ENCODE data around the gene PAN3.

DNA sequence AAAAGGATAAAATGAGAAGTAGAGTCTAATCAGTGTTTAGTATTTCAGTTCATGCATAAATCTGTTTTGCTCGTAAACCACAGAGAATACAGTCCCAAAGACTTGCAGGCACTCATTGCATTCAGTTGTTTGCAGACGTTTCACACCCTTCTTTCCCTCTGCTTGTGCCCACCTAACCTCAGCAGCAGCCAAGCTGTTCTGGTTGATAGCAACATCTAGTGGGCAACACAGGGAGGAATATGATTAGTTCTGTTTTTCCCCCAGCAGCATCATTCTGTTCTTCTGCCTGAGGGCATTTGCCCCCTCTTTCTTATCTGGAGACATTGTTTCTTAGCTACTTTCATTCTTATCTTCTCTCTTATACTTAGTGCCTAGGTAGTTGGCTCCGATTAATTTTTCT lies 135.6 kb downstream of the PAN3 start:
- TF ChIP-seq, protein P1, sequence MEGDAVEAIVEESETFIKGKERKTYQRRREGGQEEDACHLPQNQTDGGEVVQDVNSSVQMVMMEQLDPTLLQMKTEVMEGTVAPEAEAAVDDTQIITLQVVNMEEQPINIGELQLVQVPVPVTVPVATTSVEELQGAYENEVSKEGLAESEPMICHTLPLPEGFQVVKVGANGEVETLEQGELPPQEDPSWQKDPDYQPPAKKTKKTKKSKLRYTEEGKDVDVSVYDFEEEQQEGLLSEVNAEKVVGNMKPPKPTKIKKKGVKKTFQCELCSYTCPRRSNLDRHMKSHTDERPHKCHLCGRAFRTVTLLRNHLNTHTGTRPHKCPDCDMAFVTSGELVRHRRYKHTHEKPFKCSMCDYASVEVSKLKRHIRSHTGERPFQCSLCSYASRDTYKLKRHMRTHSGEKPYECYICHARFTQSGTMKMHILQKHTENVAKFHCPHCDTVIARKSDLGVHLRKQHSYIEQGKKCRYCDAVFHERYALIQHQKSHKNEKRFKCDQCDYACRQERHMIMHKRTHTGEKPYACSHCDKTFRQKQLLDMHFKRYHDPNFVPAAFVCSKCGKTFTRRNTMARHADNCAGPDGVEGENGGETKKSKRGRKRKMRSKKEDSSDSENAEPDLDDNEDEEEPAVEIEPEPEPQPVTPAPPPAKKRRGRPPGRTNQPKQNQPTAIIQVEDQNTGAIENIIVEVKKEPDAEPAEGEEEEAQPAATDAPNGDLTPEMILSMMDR (conservative IDR thresholded peaks at IDR 0.05; ENCODE audit: low read depth in 2 of 2) = peak; percentile 24 to 67; a peak in 3 of 4 replicates
- TF ChIP-seq REST (IDR thresholded peaks at IDR 0.05; ENCODE audit: unreplicated experiment) (no peak), EZH2phosphoT487 (IDR thresholded peaks at IDR 0.05; ENCODE audit: unreplicated experiment) (no peak), POLR2AphosphoS5 (IDR thresholded peaks at IDR 0.05; ENCODE audit: low read depth) (no peak), CREB1 (CRISPR knock-in tag; IDR thresholded peaks at IDR 0.05; ENCODE audit: low read depth) (no peak), STAT1 (IDR thresholded peaks at IDR 0.05; ENCODE audit: unreplicated experiment) (no peak), EZH2 (IDR thresholded peaks at IDR 0.05; ENCODE audit: low read depth, unreplicated experiment) (no peak), ZNF331 (CRISPR knock-in tag; IDR thresholded peaks at IDR 0.05; ENCODE audit: low read depth) (no peak), ZNF462 (CRISPR knock-in tag; IDR thresholded peaks at IDR 0.05) (no peak), JUNB (IDR thresholded peaks at IDR 0.05; ENCODE audit: unreplicated experiment) (no peak), ZNF114 (CRISPR knock-in tag; IDR thresholded peaks at IDR 0.05) (no peak), NANOG (IDR thresholded peaks at IDR 0.05; ENCODE audit: borderline replicate concordance) (no peak)
- TF ChIP-seq, protein P2, sequence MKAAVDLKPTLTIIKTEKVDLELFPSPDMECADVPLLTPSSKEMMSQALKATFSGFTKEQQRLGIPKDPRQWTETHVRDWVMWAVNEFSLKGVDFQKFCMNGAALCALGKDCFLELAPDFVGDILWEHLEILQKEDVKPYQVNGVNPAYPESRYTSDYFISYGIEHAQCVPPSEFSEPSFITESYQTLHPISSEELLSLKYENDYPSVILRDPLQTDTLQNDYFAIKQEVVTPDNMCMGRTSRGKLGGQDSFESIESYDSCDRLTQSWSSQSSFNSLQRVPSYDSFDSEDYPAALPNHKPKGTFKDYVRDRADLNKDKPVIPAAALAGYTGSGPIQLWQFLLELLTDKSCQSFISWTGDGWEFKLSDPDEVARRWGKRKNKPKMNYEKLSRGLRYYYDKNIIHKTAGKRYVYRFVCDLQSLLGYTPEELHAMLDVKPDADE (IDR thresholded peaks at IDR 0.05) = no peak

Data from GM23338 (cell line).